Heart right ventricle (tissue), 16 donors: Measurements from ENCODE around the gene UBD. TPM values are rescaled to one million over a fixed set of nuclear protein-coding genes. Genes with fewer than 3 reads are reported as not detected.

ENCODE experiments used
- ATAC-seq, 8 donors: fragments of 200-7000 bp; cut with Tn5 transposase; one replicate each; pipeline ENCODE4 v1.9.1; 2020; ENCODE audit warnings: mild to moderate bottlenecking in 8 of 8, moderate library complexity in 8 of 8, moderate number of reproducible peaks in 1 of 8
- DNase-seq, 2 donors: peaks; one replicate each; pipeline ENCODE4 v3.0.0-alpha.2; 2020
- H3K27ac ChIP-seq, 10 donors: fragments of 200-600 bp; sonication (generic) in 2 of 10; one replicate each; pipeline versions ENCODE4 v1.5.0 to v1.8.0; 2020 to 2022; ENCODE audit warnings: mild to moderate bottlenecking in 3 of 10
- H3K27me3 ChIP-seq, 7 donors: fragments of 200-600 bp; one replicate each; pipeline ENCODE4 v1.8.0; 2021 to 2022; ENCODE audit warnings: mild to moderate bottlenecking in 2 of 7
- H3K36me3 ChIP-seq, 9 donors: fragments of 200-600 bp; sonication (generic) in 1 of 9; one replicate each; pipeline versions ENCODE4 v1.5.0 to v1.8.0; 2020 to 2022; ENCODE audit warnings: mild to moderate bottlenecking in 2 of 9
- H3K4me1 ChIP-seq, 9 donors: fragments of 200-600 bp; sonication (generic) in 1 of 9; one replicate each; pipeline versions ENCODE4 v1.5.0 to v1.8.0; 2020 to 2022; ENCODE audit warnings: mild to moderate bottlenecking in 4 of 9
- H3K4me3 ChIP-seq, 10 donors: fragments of 200-600 bp; sonication (generic) in 2 of 10; one replicate each; pipeline versions ENCODE4 v1.5.0 to v1.8.0; 2020 to 2022; ENCODE audit warnings: mild to moderate bottlenecking in 7 of 10, moderate library complexity in 2 of 10
- H3K9me3 ChIP-seq, 11 donors: fragments of 200-600 bp in 10 of 11; sonication (generic) in 2 of 11; one replicate each; pipeline versions ENCODE4 v1.5.0 to v1.8.0; 2013 to 2022; ENCODE audit warnings: mild to moderate bottlenecking in 2 of 11, control low read depth in 1 of 11, moderate library complexity in 1 of 11
- WGBS, 2 donors: extraction: QIAGEN DNeasy Blood & Tissue Kit; methylation state at CpG; one replicate each; pipeline ENCODE4 v1.1.7; 2013; ENCODE audit warnings: inconsistent platforms in 1 of 2; 5-methylcytosine and 5-hydroxymethylcytosine counted together
- intact Hi-C, 10 donors: fragments of 100-400 bp; cut with DNase I; formaldehyde crosslinking; loops; one replicate each; pipeline versions ENCODE4 v1.11.1 to v1.14.2; 2022
- polyA plus RNA-seq, 2 donors: library from polyadenylated mRNA; stranded (reverse); fragments of 200-250 nt; gene quantifications; one replicate each; pipeline ENCODE4 v1.2.3, GENCODE V29; 2013
- total RNA-seq, 10 donors: library from RNA; stranded (reverse); fragmentation: NEBNext Ultra II Directional in 3 of 10; extraction: Animal tissue kit (Norgen Biotek cat#: 25700) in 3 of 10; gene quantifications; one replicate each; pipeline versions ENCODE4 v1.2.1 to v1.2.4, GENCODE V29; 2021 to 2023
- TF ChIP-seq, protein P1 (sequence below), 9 donors: fragments of 200-600 bp; sonication (generic) in 2 of 9; IDR thresholded peaks; one replicate each; pipeline versions ENCODE4 v1.5.0 to v1.8.0; 2021 to 2022; ENCODE audit warnings: antibody characterized with exemption in 9 of 9, mild to moderate bottlenecking in 5 of 9, moderate library complexity in 1 of 9
- donor health status: Arrhythmogenic right ventricular cardiomyopathy.
- donor health status: ischemic (EF 13 %, LVEDD 7.1; RV severe dilation, severe dysfunction).
- donor health status: healthy with polysubstance abuse.
- donor health status: DM: no; HTN: yes; CAD: no.
- donor health status: DM: no; HTN: no; CAD: no.
- donor health status: ischemic (EF 25% LVEDD 6.9; RV normal size, moderate dysfunction).
- donor health status: ischemic (EF 25% LVEDD 5.7; RV mildly dilated, moderate dysfunction).
- donor health status: healthy.
- donor health status: DM: yes; HTN: yes; CAD: no.
- donor health status: Ischemic cardiomyopathy.
- donor health status: ischemic (EF 35%, LVEDD 5.7; RV mildly dilated, moderate dysfunction).
- donor health status: nonischemic (EF 11% LVEDD 7.7; RV severe dilation, severe dysfunction).
- donor health status: DM: yes; HTN: yes; CAD: no.
- donor health status: PGD.
- donor health status: ischemic (EF 29% LVEDD 5.4; RV normal size, mild dysfunction).
- donor health status: nonischemic (EF 23%, LVEDD 6.1; RV moderate dilation, normal function).

Gene UBD
- total and polyA plus RNA-seq, 12 donors, result 0.23 to 53.8 (median 0.42) TPM; not detected in 7

GRCh38 chr6:29561606-29562181 is 2.2 kb upstream of the UBD start:
- Histone ChIP-seq H3K27me3 (peaks cover 0 to 94% (median 34%) of the 10 kb centered on the region in 7 donors), H3K27ac (no peak overlapping the region), H3K4me1 (peaks cover 0 to 6% (median 0%) of the 10 kb centered on the region in 9 donors), H3K4me3 (no peak overlapping the region), H3K36me3 (no peaks in the 10 kb centered on the region), H3K9me3 (no peaks in the 10 kb centered on the region)
- ATAC-seq, result no peak
- intact Hi-C loops, result no loop called here
- WGBS, 2 donors, result 83 to 85% methylated on average over 1 of the region's 1 CpG
- no peak for DNase-seq
- TF ChIP-seq, protein P1, sequence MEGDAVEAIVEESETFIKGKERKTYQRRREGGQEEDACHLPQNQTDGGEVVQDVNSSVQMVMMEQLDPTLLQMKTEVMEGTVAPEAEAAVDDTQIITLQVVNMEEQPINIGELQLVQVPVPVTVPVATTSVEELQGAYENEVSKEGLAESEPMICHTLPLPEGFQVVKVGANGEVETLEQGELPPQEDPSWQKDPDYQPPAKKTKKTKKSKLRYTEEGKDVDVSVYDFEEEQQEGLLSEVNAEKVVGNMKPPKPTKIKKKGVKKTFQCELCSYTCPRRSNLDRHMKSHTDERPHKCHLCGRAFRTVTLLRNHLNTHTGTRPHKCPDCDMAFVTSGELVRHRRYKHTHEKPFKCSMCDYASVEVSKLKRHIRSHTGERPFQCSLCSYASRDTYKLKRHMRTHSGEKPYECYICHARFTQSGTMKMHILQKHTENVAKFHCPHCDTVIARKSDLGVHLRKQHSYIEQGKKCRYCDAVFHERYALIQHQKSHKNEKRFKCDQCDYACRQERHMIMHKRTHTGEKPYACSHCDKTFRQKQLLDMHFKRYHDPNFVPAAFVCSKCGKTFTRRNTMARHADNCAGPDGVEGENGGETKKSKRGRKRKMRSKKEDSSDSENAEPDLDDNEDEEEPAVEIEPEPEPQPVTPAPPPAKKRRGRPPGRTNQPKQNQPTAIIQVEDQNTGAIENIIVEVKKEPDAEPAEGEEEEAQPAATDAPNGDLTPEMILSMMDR (IDR thresholded peaks at IDR 0.05), result no peak

DNA sequence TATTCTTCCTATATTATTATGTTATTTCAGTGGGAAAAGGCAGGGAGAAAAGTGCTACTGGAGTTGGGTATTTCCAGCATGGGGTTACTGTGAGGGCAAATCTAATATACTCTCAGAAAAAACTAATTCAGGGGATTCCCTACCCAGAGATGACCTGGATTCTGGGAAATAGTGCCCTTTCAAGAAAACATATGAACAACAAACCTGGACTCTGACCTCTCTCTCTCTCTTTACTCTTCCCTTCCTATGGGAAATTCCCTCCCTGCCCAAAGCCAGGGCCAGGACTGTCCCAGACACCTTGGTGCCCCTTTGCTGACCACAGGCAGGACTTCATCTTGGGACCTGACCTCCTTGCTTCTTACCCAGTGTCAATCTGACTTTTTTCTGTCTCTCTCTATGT is 1.6 kb upstream of the UBD start:
- no peaks in the 10 kb centered on the region for H3K36me3 ChIP-seq
- H3K27me3 ChIP-seq, result peaks cover 0 to 94% (median 34%) of the 10 kb centered on the region in 7 donors
- no peak for ATAC-seq

DNA sequence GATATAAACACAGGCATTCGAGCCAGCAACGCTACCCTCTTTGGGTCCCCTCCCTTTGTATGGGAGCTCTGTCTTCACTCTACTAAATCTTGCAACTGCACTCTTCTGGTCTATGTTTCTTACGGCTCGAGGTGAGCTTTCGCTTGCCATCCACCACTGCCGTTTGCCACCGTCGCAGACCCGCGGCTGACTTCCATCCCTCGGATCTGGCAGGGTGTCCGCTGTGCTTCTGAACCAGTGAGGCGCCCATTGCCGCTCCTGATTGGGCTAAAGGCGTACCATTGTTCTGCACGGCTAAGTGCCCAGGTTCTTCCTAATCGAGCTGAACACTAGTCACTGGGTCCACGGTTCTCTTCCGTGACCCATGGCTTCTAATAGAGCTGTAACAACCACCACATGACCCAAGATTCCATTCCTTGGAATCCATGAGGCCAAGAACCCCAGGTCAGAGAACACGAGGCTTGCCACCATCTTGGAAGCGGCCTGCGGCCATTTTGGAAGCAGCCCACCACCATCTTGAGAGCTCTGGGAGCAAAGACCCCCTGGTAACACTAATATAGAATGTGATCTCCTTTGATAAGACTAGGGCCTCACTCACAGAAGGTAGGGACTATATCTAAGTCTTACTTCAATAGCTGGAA is 973 bp downstream of the UBD start:
- no peak overlapping the region for H3K27ac ChIP-seq
- peaks cover 0 to 14% (median 5%) of the 10 kb centered on the region in 9 donors for H3K4me1 ChIP-seq
- intact Hi-C loops, result no loop called here
- TF ChIP-seq, protein P1 (IDR thresholded peaks at IDR 0.05), result no peak
- ATAC-seq (no peak), DNase-seq (no peak)
- H3K9me3 ChIP-seq, result no peaks in the 10 kb centered on the region
- H3K27me3 ChIP-seq, result peaks cover 0 to 94% (median 46%) of the 10 kb centered on the region in 7 donors
- H3K36me3 ChIP-seq, result no peaks in the 10 kb centered on the region
- peak overlapping the region in 1 of 10 donors; percentile 16 for H3K4me3 ChIP-seq
- 83 to 85% methylated on average over 22 of the region's 22 CpGs for WGBS, 2 donors

More for the DNA sequence above, 1.6 kb upstream of the UBD start:
- Histone ChIP-seq H3K9me3 (no peaks in the 10 kb centered on the region), H3K4me1 (peaks cover 0 to 6% (median 0%) of the 10 kb centered on the region in 9 donors), H3K4me3 (no peak overlapping the region), H3K27ac (no peak overlapping the region)
- intact Hi-C loops, result no loop called here
- TF ChIP-seq, protein P1 (IDR thresholded peaks at IDR 0.05), result no peak
- no peak for DNase-seq

- peaks cover 0 to 94% (median 55%) of the 10 kb centered on the region in 7 donors for H3K27me3 ChIP-seq
- no peaks in the 10 kb centered on the region for H3K36me3 ChIP-seq
- H3K4me1 ChIP-seq, result peaks cover 5 to 24% (median 14%) of the 10 kb centered on the region in 9 donors
- ATAC-seq (no peak), DNase-seq (no peak)
- H3K9me3 ChIP-seq, result no peaks in the 10 kb centered on the region
- H3K4me3 ChIP-seq, result peak overlapping the region in 1 of 10 donors; percentile 16
- intact Hi-C loops, result no loop called here
- TF ChIP-seq, protein P1 (IDR thresholded peaks at IDR 0.05), result no peak
- H3K27ac ChIP-seq, result no peak overlapping the region
Observed at GRCh38 chr6:29557320-29557719, 2.2 kb downstream of the UBD start.
